Measurements from ENCODE around the gene MAPK8IP1.

Gene MAPK8IP1

DNA sequence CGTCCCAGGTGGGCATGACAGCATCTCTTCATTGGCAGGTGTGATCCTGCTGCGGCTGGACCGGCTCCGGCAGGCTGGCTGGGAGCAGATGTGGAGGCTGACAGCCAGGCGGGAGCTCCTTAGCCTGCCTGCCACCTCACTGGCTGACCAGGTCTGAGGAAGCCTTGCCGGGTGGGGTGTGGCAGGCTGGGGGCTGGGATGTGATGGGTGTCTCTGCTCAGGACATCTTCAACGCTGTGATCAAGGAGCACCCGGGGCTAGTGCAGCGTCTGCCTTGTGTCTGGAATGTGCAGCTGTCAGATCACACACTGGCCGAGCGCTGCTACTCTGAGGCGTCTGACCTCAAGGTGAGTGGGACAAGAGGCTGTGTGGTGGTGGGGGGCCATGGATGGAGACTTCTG is 40.5 kb downstream of the MAPK8IP1 start:
- DNase-seq (ENCODE audit: low read depth, low spot score) = no peak

GRCh38 chr11:45926536-45927331 is 41.3 kb downstream of the MAPK8IP1 start:
- no peak for DNase-seq (ENCODE audit: low read depth, low spot score)

DNA sequence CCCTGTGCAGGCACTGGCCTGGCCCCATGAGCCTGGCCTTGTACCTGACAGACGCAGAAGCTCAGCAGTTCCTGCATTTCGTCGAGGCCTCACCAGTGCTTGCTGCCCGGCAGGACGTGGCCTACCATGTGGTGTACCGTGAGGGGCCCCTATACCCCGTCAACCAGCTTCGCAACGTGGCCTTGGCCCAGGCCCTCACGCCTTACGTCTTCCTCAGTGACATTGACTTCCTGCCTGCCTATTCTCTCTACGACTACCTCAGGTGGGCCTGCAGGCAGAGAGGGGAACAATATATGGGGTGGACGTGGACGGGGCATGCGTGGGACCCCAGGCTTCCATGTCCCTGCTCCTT is 41.9 kb downstream of the MAPK8IP1 start:
- no peak for DNase-seq (ENCODE audit: low read depth, low spot score)

- DNase-seq (ENCODE audit: low read depth, low spot score) = no peak
Measured at GRCh38 chr11:45927684-45928413, 42.4 kb downstream of the MAPK8IP1 start.

GRCh38 chr11:45928535-45929215 is 43.2 kb downstream of the MAPK8IP1 start:
- DNase-seq (ENCODE audit: low read depth, low spot score) = no peak

DNA sequence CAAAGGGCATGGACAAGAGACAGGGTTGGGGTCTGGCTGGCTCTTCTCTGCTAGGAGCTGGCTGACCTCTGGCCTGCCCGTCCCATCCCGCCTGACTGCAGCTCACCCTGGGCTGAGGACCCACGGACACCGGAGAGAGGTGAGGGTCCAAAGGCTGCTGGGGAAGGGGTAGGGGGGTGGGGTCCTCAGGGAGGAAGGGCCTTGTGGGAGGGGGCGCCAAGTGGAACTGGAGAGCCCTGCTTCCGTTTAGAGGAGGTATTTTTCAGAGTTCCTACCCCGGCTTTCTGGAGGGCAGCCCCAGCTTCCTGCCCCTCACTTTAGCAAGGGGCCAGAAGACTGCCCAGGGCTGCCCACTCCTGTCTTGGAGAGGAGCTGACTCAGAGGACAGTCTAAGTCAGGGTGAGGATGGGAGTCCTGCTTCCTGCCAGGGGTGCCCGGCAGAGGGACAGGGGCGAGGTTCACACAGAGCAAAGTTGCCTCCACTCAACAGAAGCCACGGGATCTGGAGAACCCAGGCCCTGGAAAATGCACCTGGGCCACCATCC is 44.1 kb downstream of the MAPK8IP1 start:
- no peak for DNase-seq (ENCODE audit: low read depth, low spot score)

GRCh38 chr11:45930031-45930794 is 44.8 kb downstream of the MAPK8IP1 start:
- no peak for DNase-seq (ENCODE audit: low read depth, low spot score)

GRCh38 chr11:45930951-45931570 is 45.6 kb downstream of the MAPK8IP1 start:
- DNase-seq (ENCODE audit: low read depth, low spot score) = no peak

DNA sequence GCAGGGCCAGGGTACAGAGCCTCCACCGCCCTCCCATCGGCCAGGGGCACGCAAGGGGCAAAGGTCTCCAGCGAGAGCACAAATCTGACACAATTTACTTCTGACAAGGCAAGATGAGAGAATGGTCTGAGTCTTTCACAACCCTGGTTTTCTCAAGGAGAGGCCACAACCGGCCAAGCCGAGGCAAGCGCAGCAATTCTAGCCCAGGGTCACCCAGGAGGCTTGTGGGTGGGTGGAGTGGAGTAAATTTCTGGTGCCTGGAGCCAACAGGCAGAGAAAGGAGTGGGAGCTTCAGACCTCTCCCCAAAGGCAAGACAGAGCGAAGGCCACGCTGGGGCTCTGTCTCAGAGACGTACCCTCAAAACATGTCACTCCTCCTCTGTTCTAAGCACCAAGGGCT is 46.3 kb downstream of the MAPK8IP1 start:
- DNase-seq (ENCODE audit: low read depth, low spot score) = no peak

GRCh38 chr11:45932217-45932616 is 46.8 kb downstream of the MAPK8IP1 start:
- DNase-seq (ENCODE audit: low read depth, low spot score) = no peak

DNA sequence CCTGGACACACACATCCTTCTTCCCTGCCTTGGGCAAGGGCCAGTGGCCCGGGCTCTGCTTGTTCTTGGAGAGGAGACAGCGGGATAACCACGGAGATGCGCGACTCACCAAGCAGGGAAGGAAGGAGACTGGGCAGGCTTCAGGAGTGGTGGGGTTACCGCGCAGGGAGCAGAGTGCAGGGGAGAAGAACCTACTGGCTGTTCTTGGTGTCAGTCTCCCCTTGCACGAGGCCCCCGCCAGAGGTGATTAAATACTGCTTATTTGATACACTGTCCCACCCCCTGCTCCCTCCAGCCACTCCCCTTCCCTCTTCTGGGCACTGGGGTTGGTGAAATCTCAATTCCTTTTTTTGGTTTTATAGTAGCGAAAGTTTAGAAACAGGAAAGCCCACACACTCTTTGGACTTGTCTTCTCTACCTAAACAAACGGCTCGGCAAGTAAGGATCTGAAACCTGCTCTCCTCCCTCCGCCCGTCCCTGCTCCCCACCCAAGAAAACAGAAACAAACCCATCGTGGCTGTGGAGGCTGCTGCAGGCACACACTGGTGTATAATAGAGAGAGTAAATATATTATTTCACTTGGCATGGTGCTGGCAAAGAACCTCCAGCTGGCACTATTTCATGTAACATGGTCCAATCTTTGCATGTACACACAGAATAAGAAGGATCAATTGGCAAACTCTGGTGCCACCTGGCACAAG is 47.8 kb downstream of the MAPK8IP1 start:
- no peak for DNase-seq (ENCODE audit: low read depth, low spot score)

GRCh38 chr11:45933846-45934579 is 48.6 kb downstream of the MAPK8IP1 start:
- DNase-seq (ENCODE audit: low read depth, low spot score) = no peak

GRCh38 chr11:45934580-45935318 is 49.3 kb downstream of the MAPK8IP1 start:
- DNase-seq (ENCODE audit: low read depth, low spot score) = no peak

GRCh38 chr11:45935349-45936064 is 50.1 kb downstream of the MAPK8IP1 start:
- no peak for DNase-seq (ENCODE audit: low read depth, low spot score)

GRCh38 chr11:45936511-45937054 is 51.1 kb downstream of the MAPK8IP1 start:
- DNase-seq (ENCODE audit: low read depth, low spot score) = no peak

- no peak for DNase-seq (ENCODE audit: low read depth, low spot score)
Measured at GRCh38 chr11:45937916-45938315, 52.5 kb downstream of the MAPK8IP1 start.

DNA sequence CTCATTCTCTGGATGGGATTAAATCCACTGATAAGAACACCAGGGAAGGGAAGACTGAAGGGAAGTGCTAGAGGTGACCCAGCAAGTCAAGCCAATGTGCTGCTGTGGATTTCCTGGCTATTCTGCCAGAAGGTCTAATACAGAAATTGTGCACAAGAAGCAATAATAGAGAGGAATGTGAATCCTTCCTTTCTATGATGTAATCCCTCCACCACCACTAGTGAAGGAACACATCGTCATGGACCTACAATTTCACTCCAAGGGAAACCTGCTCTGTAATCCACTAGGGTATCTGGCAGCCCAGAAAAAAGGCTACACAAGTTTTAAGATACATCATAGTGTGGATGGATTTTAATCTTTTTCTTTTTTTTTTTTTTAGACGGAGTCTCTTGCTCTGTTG is 54.4 kb downstream of the MAPK8IP1 start:
- no peak for DNase-seq (ENCODE audit: low read depth, low spot score)

- DNase-seq (ENCODE audit: low read depth, low spot score) = no peak
Measured at GRCh38 chr11:45941285-45941684, 55.8 kb downstream of the MAPK8IP1 start.
